Transverse colon (tissue), 4 donors: ENCODE measurements around the gene PRRC2A. TPM values are rescaled to one million over a fixed set of nuclear protein-coding genes. Genes with fewer than 3 reads are reported as not detected.

Experiments
- DNase-seq: peaks from one replicate; pipeline ENCODE4 v3.0.0-alpha.2; 2019
- H3K27ac ChIP-seq, 4 donors: fragments of 200-600 bp; sonication (generic); 2 replicates each; pipeline ENCODE4 v1.5.1; 2016 to 2018; ENCODE audit warnings: inconsistent platforms in 4 of 4
- H3K27me3 ChIP-seq: fragments of 200-600 bp; sonication (generic); 2 replicates; pipeline ENCODE4 v1.5.1; 2017; ENCODE audit warnings: inconsistent platforms
- H3K36me3 ChIP-seq, 4 donors: fragments of 200-600 bp; sonication (generic); 2 replicates each; pipeline ENCODE4 v1.5.1; 2017 to 2019; ENCODE audit warnings: inconsistent platforms in 4 of 4
- H3K4me1 ChIP-seq, 4 donors: fragments of 200-600 bp; sonication (generic); 2 replicates each; pipeline ENCODE4 v1.5.1; 2017 to 2020; ENCODE audit warnings: inconsistent platforms in 4 of 4
- H3K4me3 ChIP-seq, 4 donors: fragments of 200-600 bp; sonication (generic); 1 replicate in 1 of 4; 2 replicates in 3 of 4; pipeline versions ENCODE4 v1.5.1 to v1.6.1; 2017 to 2019; ENCODE audit warnings: inconsistent platforms in 4 of 4
- H3K9me3 ChIP-seq, 2 donors: fragments of 200-600 bp; sonication (generic); 2 replicates each; pipeline ENCODE4 v1.5.1; 2017 to 2019; ENCODE audit warnings: inconsistent platforms in 2 of 2
- CTCF ChIP-seq, 5 experiments: fragments of 200-600 bp in 3 of 5; fragments of 450-650 bp in 2 of 5; sonication (generic) in 3 of 5; IDR thresholded peaks; 1 replicate in 2 of 5; 2 replicates in 3 of 5; pipeline ENCODE4 v1.5.1; 2016 to 2017; ENCODE audit warnings: antibody characterized with exemption in 5 of 5, inconsistent platforms in 3 of 5, mild to moderate bottlenecking in 2 of 5, moderate library complexity in 1 of 5
- EP300 ChIP-seq: sonication (generic); formaldehyde crosslinking; IDR thresholded peaks from one replicate; pipeline ENCODE4 v1.6.1; 2017; ENCODE audit warnings: antibody characterized with exemption, low read depth
- POLR2A ChIP-seq: fragments of 450-650 bp; IDR thresholded peaks from one replicate; pipeline ENCODE4 v1.6.1; 2016; ENCODE audit warnings: antibody characterized with exemption, mild to moderate bottlenecking, moderate library complexity
- POLR2AphosphoS5 ChIP-seq, 3 donors: sonication (generic); formaldehyde crosslinking; IDR thresholded peaks; one replicate each; pipeline ENCODE4 v1.6.1; 2016; ENCODE audit warnings: antibody characterized with exemption in 3 of 3
- WGBS, 2 donors: methylation state at CpG; one replicate each; pipeline ENCODE4 v1.1.5; 2018; ENCODE audit warnings: low coverage in 1 of 2; 5-methylcytosine and 5-hydroxymethylcytosine counted together
- in situ Hi-C, 4 donors: fragments of 200-750 bp; cut with MboI; loops; one replicate each; pipeline versions ENCODE4 v1.15.0 to v1.15.1; 2017; ENCODE audit warnings: low sequenced_read_pairs in 3 of 4, low pct_ligation_motif_present in 1 of 4, low pct_unique_long_range_greater_than_20kb in 1 of 4
- intact Hi-C: fragments of 100-400 bp; cut with DNase I; formaldehyde crosslinking; loops from one replicate; pipeline ENCODE4 v1.15.1; 2023; ENCODE audit warnings: low total_unique reads
- total RNA-seq, 4 donors: library from RNA; depleted of rRNA; stranded (reverse); fragments of >200 nt; gene quantifications; one replicate each; pipeline ENCODE4 v1.1.0, GENCODE V29; 2016

The PRRC2A gene
- total RNA-seq, 4 donors from 2014 or later: 63.9 to 138 (median 85.8) TPM

GRCh38 chr6:31658158-31658688 is 37.7 kb downstream of the PRRC2A start:
- 45 to 81% methylated on average over 2 to 4 of the region's 4 CpGs for WGBS, 2 donors
- Histone ChIP-seq H3K27me3 (no peaks in the 10 kb centered on the region), H3K9me3 (no peaks in the 10 kb centered on the region), H3K27ac (no peak overlapping the region), H3K4me3 (peak overlapping the region in 1 of 4 donors; percentile 14), H3K4me1 (peaks cover 23 to 70% (median 38%) of the 10 kb centered on the region in 4 donors), H3K36me3 (peaks cover 0 to 6% (median 0%) of the 10 kb centered on the region in 4 donors)
- in situ Hi-C loops: no loop called here
- intact Hi-C loops: no loop called here
- DNase-seq: no peak
- TF ChIP-seq CTCF (IDR thresholded peaks at IDR 0.05) (no peak), EP300 (no peak), POLR2AphosphoS5 (IDR thresholded peaks at IDR 0.05) (no peak), POLR2A (no peak)

GRCh38 chr6:31658983-31659648 is 38.6 kb downstream of the PRRC2A start:
- peak overlapping the region; percentile 88 to 95 (median 90) for H3K27ac ChIP-seq
- TF ChIP-seq CTCF (IDR thresholded peaks at IDR 0.05): no peak
- H3K27me3 ChIP-seq: no peaks in the 10 kb centered on the region
- WGBS, 2 donors: 89% methylated on average over 11 of the region's 13 CpGs; no CpG with 5 or more reads in 1 of the 2 donors
- intact Hi-C loops (no loop called here), in situ Hi-C loops (no loop called here)
- H3K9me3 ChIP-seq: no peaks in the 10 kb centered on the region
- DNase-seq: no peak
- H3K4me1 ChIP-seq: peaks cover 30 to 72% (median 40%) of the 10 kb centered on the region in 4 donors
- peaks cover 0 to 6% (median 0%) of the 10 kb centered on the region in 4 donors for H3K36me3 ChIP-seq
- peak overlapping the region; percentile 63 to 87 (median 76) for H3K4me3 ChIP-seq

GRCh38 chr6:31659649-31660380 is 39.3 kb downstream of the PRRC2A start:
- Histone ChIP-seq H3K4me1 (peaks cover 30 to 77% (median 44%) of the 10 kb centered on the region in 4 donors), H3K27me3 (no peaks in the 10 kb centered on the region), H3K27ac (peak overlapping the region; percentile 88 to 95 (median 90)), H3K4me3 (peak overlapping the region; percentile 63 to 87 (median 76)), H3K9me3 (no peaks in the 10 kb centered on the region), H3K36me3 (peaks cover 0 to 6% (median 0%) of the 10 kb centered on the region in 4 donors)
- peak; percentile 40 for DNase-seq
- in situ Hi-C loops: no loop called here
- TF ChIP-seq POLR2A (no peak), POLR2AphosphoS5 (IDR thresholded peaks at IDR 0.05) (no peak), CTCF (IDR thresholded peaks at IDR 0.05) (no peak), EP300 (no peak)
- intact Hi-C loops: no loop called here
- WGBS, 2 donors: 5 to 17% methylated on average over 4 to 6 of the region's 13 CpGs
